NCI-H2029 treated with DMSO at 0.1 percent for 48 hours (cell line): ENCODE data around the gene NDFIP2.
"Not testable (repeated sequence)": the region's sequence is repeated elsewhere in the genome, so short reads cannot be mapped to it uniquely, and the experiment has no call there.

ENCODE experiments used
- DNase-seq: peaks from one replicate; lab custom pipeline; 2025; lab: John Stamatoyannopoulos, UW

The NDFIP2 gene

GRCh38 chr13:79593641-79594275 lies 112.8 kb downstream of the NDFIP2 start:
- DNase-seq, result no peak

- not testable (repeated sequence) for DNase-seq
These were observed 119.2 kb downstream of the NDFIP2 start for GRCh38 chr13:79600146-79600545.

- DNase-seq, result no peak
These were observed 122.0 kb downstream of the NDFIP2 start for GRCh38 chr13:79602936-79603335.

- DNase-seq, result no peak
These were observed 123.8 kb downstream of the NDFIP2 start for GRCh38 chr13:79604752-79605151.
